Measurements from ENCODE around the gene COPG1. TPM values are rescaled to one million over a fixed set of nuclear protein-coding genes. Genes with fewer than 3 reads are reported as not detected.

COPG1 gene
- total and polyA plus RNA-seq, 2 experiments from 2014 or later: 50.0 to 106 TPM

DNA sequence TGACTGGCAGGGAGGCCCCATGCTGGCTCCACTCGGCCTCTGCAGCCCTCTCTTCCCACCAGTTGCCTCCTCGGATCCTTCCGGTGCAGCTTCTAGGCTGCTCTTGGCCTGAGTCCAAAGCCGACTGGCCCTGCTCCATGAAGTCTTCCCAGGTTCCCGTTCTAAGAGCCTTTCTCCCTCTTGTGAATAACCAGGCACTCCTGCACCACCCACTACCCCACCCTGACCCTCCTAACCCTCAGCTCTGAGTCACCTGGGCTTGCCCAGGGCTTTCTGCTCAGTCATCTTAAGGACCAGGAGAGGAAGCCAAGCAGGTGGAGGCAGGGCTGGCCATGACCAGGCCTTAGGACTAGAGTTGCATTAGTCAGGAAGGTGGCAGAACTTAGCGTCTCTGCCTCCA is 37.6 kb upstream of the COPG1 start (continued):
- TF ChIP-seq, protein P1, sequence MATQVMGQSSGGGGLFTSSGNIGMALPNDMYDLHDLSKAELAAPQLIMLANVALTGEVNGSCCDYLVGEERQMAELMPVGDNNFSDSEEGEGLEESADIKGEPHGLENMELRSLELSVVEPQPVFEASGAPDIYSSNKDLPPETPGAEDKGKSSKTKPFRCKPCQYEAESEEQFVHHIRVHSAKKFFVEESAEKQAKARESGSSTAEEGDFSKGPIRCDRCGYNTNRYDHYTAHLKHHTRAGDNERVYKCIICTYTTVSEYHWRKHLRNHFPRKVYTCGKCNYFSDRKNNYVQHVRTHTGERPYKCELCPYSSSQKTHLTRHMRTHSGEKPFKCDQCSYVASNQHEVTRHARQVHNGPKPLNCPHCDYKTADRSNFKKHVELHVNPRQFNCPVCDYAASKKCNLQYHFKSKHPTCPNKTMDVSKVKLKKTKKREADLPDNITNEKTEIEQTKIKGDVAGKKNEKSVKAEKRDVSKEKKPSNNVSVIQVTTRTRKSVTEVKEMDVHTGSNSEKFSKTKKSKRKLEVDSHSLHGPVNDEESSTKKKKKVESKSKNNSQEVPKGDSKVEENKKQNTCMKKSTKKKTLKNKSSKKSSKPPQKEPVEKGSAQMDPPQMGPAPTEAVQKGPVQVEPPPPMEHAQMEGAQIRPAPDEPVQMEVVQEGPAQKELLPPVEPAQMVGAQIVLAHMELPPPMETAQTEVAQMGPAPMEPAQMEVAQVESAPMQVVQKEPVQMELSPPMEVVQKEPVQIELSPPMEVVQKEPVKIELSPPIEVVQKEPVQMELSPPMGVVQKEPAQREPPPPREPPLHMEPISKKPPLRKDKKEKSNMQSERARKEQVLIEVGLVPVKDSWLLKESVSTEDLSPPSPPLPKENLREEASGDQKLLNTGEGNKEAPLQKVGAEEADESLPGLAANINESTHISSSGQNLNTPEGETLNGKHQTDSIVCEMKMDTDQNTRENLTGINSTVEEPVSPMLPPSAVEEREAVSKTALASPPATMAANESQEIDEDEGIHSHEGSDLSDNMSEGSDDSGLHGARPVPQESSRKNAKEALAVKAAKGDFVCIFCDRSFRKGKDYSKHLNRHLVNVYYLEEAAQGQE (IDR thresholded peaks at IDR 0.05; ENCODE audit: unreplicated experiment): no peak
- no peak for TF ChIP-seq ZNF114 (CRISPR knock-in tag; IDR thresholded peaks at IDR 0.05)

DNA sequence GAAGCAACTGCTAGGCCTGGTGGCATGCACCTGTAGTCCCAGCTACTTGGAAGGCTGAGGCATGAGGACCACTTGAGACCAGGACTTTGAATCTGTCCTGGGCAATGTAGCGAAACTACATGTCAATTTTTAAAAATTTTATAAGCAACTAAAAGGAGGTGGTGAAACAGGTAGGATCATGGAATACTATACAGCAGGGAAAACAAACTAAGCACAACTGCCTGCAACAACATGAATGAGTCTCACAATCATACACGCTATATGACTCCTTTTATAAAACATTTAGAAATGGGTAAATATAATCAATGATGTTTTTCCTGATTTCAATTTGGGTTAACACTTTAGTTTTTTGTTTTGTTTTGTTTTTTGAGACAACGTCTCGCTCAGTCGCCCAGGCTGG is 36.2 kb upstream of the COPG1 start:
- no peaks in the 10 kb centered on the region for H3K9me3 Mint-ChIP-seq
- Histone ChIP-seq H3K4me3 (no peak overlapping the region), H3K36me3 (ENCODE audit: insufficient read depth) (no peaks in the 10 kb centered on the region), H3K79me2 (replicated peaks; ENCODE audit: insufficient read depth) (no peaks in the 10 kb centered on the region), H3K4me1 (ENCODE audit: insufficient read depth) (no peaks in the 10 kb centered on the region), H3K27ac (ENCODE audit: low read depth) (no peak overlapping the region), H4K20me1 (replicated peaks; ENCODE audit: insufficient read depth) (no peaks in the 10 kb centered on the region), H3K9me2 (ENCODE audit: insufficient read depth) (no peaks in the 10 kb centered on the region), H3F3A (replicated peaks; ENCODE audit: low read depth) (no peaks in the 10 kb centered on the region), H3K27me3 (ENCODE audit: insufficient read depth) (no peaks in the 10 kb centered on the region), H2AFZ (no peak overlapping the region), H3K4me2 (no peak overlapping the region)
- H3K27ac Mint-ChIP-seq: no peak overlapping the region
- no peak overlapping the region for H3K4me3 Mint-ChIP-seq
- no peaks in the 10 kb centered on the region for H3K4me1 Mint-ChIP-seq
- no peak for DNase-seq (ENCODE audit: low spot score)
- TF ChIP-seq EZH2 (IDR thresholded peaks at IDR 0.05; ENCODE audit: low read depth, unreplicated experiment) (no peak), JUNB (IDR thresholded peaks at IDR 0.05; ENCODE audit: unreplicated experiment) (no peak), STAT1 (IDR thresholded peaks at IDR 0.05; ENCODE audit: unreplicated experiment) (no peak), ZNF114 (CRISPR knock-in tag; IDR thresholded peaks at IDR 0.05) (no peak), NANOG (IDR thresholded peaks at IDR 0.05; ENCODE audit: borderline replicate concordance) (no peak), ZNF331 (CRISPR knock-in tag; IDR thresholded peaks at IDR 0.05; ENCODE audit: low read depth) (no peak), CREB1 (CRISPR knock-in tag; IDR thresholded peaks at IDR 0.05; ENCODE audit: low read depth) (no peak), EZH2phosphoT487 (IDR thresholded peaks at IDR 0.05; ENCODE audit: unreplicated experiment) (no peak)
- TF ChIP-seq, protein P1 (IDR thresholded peaks at IDR 0.05; ENCODE audit: unreplicated experiment): no peak
- TF ChIP-seq, protein P2, sequence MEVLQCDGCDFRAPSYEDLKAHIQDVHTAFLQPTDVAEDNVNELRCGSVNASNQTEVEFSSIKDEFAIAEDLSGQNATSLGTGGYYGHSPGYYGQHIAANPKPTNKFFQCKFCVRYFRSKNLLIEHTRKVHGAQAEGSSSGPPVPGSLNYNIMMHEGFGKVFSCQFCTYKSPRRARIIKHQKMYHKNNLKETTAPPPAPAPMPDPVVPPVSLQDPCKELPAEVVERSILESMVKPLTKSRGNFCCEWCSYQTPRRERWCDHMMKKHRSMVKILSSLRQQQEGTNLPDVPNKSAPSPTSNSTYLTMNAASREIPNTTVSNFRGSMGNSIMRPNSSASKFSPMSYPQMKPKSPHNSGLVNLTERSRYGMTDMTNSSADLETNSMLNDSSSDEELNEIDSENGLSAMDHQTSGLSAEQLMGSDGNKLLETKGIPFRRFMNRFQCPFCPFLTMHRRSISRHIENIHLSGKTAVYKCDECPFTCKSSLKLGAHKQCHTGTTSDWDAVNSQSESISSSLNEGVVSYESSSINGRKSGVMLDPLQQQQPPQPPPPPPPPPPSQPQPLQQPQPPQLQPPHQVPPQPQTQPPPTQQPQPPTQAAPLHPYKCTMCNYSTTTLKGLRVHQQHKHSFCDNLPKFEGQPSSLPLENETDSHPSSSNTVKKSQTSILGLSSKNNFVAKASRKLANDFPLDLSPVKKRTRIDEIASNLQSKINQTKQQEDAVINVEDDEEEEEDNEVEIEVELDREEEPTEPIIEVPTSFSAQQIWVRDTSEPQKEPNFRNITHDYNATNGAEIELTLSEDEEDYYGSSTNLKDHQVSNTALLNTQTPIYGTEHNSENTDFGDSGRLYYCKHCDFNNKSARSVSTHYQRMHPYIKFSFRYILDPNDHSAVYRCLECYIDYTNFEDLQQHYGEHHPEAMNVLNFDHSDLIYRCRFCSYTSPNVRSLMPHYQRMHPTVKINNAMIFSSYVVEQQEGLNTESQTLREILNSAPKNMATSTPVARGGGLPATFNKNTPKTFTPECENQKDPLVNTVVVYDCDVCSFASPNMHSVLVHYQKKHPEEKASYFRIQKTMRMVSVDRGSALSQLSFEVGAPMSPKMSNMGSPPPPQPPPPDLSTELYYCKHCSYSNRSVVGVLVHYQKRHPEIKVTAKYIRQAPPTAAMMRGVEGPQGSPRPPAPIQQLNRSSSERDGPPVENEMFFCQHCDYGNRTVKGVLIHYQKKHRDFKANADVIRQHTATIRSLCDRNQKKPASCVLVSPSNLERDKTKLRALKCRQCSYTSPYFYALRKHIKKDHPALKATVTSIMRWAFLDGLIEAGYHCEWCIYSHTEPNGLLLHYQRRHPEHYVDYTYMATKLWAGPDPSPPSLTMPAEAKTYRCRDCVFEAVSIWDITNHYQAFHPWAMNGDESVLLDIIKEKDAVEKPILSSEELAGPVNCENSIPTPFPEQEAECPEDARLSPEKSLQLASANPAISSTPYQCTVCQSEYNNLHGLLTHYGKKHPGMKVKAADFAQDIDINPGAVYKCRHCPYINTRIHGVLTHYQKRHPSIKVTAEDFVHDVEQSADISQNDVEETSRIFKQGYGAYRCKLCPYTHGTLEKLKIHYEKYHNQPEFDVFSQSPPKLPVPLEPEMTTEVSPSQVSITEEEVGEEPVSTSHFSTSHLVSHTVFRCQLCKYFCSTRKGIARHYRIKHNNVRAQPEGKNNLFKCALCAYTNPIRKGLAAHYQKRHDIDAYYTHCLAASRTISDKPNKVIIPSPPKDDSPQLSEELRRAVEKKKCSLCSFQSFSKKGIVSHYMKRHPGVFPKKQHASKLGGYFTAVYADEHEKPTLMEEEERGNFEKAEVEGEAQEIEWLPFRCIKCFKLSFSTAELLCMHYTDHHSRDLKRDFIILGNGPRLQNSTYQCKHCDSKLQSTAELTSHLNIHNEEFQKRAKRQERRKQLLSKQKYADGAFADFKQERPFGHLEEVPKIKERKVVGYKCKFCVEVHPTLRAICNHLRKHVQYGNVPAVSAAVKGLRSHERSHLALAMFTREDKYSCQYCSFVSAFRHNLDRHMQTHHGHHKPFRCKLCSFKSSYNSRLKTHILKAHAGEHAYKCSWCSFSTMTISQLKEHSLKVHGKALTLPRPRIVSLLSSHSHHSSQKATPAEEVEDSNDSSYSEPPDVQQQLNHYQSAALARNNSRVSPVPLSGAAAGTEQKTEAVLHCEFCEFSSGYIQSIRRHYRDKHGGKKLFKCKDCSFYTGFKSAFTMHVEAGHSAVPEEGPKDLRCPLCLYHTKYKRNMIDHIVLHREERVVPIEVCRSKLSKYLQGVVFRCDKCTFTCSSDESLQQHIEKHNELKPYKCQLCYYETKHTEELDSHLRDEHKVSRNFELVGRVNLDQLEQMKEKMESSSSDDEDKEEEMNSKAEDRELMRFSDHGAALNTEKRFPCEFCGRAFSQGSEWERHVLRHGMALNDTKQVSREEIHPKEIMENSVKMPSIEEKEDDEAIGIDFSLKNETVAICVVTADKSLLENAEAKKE (CRISPR knock-in tag; IDR thresholded peaks at IDR 0.05): no peak
- TF ChIP-seq, protein P3, sequence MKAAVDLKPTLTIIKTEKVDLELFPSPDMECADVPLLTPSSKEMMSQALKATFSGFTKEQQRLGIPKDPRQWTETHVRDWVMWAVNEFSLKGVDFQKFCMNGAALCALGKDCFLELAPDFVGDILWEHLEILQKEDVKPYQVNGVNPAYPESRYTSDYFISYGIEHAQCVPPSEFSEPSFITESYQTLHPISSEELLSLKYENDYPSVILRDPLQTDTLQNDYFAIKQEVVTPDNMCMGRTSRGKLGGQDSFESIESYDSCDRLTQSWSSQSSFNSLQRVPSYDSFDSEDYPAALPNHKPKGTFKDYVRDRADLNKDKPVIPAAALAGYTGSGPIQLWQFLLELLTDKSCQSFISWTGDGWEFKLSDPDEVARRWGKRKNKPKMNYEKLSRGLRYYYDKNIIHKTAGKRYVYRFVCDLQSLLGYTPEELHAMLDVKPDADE (IDR thresholded peaks at IDR 0.05): no peak
- peaks cover 5% of the 10 kb centered on the region for H3K27me3 Mint-ChIP-seq (ENCODE audit: insufficient read depth, low read depth, poor library complexity)
- no peaks in the 10 kb centered on the region for H3K36me3 Mint-ChIP-seq (ENCODE audit: low read depth)
- ATAC-seq: no peak
